GM15510 (cell line): ENCODE measurements around the gene PROM1.

Experiments
- POLR2A ChIP-seq: IDR thresholded peaks from 3 replicates; pipeline ENCODE4 v1.6.1; 2011; ENCODE audit warnings: borderline replicate concordance; ENCODE audit not compliant: insufficient read length; ENCODE audit errors: extremely low read depth

Gene PROM1

DNA sequence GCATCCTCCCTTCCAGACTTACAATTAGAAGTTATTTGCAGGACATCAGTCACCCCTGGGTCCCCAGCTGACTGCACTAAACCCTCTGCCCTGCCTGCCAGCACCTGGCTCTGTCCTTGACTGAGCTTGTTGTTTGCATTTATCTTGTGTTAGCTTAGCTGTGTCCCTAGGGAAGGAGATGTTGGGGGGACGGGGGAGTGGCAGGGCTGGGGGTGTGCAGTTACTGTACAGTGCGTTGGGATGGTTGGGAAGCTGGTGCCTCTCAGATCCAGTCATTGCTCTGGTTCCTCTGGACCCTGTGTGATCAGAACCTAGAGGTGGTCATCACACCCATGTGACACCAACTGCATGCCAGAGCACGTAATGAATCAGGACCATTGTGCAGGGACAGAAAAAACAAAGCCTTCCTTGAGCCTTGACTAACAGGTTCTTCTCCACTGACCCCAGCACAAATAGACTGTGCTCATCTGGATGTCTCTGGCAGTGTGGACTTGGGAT is 32.7 kb upstream of the PROM1 start:
- no peak for TF ChIP-seq POLR2A

DNA sequence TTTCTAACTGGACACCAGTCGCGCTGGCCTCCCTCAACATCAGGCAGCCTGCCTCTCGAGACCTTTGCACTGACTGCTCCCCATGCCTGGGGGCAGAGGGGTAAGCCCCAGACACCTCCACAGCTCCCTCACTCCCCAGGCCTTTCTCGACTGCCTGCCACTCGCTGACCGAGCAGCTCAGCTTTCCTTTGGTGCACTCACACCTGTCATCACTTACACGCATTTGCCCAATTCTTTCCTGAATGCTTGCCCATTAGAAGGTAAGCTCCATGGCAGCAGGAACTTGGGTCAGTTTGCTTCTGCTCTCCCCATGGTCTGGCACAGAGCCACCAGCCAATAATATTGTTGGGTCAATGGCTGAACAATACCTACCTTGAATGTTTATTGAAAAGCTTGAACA is 32.2 kb upstream of the PROM1 start:
- TF ChIP-seq POLR2A: no peak

DNA sequence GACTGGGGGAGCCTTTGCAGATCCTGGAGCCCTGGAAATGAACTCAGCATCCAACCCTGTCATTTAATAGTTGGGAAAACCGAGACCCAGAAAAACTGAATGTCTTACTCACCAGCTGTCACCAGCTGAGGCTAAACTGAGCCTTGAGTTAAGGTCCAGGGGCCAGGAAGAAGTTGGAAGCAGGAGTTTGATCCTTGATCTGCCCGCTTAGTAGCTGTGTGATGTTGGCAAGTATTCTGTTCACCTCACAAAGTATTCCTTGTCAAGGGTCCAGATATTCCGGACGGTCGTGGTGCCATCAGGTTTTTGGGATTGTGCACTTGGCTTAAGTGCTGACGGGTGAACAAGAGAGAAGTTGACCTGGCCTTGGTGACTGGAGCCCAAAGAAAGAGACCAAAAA is 30.7 kb upstream of the PROM1 start:
- no peak for TF ChIP-seq POLR2A

DNA sequence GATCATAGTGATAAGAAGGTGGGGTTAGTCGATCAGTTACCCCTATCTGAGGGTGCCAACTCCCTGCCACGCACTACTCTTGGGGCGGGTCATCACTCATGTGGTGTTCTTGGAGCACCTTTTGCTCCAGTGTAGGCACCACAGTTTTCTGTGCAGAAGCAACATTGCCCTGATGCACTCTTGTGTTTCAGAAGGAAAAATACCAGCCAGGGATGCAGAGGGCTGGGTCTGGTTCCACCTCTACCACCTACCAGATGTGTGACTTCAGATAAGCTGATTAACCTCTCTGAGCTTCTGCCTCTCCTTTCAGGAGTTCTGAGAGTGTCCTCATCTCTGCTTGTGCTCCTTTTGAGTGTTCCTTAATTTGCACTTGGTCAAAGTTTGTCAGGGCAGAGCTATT is 29.9 kb upstream of the PROM1 start:
- TF ChIP-seq POLR2A: no peak

DNA sequence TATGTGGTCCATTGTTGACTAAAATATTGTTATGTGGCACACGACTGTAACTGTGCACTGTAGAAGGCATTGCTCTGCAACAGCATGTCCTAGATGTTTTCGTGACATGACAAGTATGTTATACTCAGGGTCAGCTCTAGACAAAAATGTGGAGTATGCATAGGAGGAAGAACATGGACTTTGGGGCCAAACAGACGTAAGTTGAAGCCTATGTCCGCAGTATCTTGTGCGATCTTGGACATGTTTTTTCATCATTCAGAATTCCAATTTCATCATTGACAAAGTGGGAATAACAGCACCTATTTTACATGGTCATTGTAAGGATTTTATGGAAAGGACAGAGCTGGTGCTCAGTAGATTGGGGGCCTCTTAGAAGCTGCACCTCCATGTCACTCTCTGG is 27.7 kb upstream of the PROM1 start:
- TF ChIP-seq POLR2A: no peak

DNA sequence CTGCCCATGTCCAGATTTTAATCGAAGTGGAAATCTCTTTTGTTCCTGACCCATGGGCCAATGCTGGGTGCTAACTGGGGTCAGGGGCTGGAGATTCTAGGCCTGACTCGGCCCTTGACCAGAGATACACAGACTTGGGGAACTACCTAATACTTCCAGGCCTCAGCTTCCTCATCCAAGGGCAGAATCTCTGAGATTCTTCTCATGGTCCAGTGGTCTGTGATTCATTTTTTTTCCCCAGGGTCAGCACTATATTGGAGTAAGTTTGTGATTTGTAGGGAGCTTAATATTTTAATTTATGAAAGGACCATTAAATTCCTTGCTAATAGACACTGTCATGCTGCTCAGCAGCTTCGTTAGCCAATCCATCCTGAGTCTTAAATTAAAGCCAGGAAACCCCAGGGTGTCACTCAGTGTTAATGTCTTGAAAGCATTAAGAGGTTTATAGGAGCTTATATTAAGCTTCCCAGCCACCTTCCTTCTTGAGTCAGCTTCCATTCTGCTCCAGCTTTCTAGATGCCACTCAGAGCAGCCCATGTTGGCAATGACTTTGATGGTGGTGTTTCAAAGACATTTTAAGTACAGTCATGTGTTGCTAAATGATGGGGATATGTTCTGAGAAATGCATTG is 27.0 kb upstream of the PROM1 start:
- TF ChIP-seq POLR2A: no peak

DNA sequence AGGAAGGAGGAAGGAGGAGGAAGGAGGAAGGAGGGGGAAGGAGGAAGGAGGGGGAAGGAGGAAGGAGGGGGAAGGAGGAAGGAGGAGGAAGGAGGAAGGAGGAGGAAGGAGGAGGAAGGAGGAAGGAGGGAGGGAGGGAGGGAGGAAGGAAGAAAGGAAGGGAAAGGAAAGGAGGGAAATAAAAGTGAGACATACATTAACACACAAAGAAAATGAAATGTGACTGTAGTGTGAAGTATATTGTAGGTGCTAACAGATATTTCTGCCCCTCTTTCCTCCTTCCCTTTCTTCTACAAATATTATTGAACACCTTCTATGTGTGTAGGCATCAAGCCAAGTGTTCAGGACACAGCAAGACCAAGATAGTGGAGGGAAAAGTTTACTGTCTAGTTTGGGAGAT is 26.4 kb upstream of the PROM1 start:
- no peak for TF ChIP-seq POLR2A

DNA sequence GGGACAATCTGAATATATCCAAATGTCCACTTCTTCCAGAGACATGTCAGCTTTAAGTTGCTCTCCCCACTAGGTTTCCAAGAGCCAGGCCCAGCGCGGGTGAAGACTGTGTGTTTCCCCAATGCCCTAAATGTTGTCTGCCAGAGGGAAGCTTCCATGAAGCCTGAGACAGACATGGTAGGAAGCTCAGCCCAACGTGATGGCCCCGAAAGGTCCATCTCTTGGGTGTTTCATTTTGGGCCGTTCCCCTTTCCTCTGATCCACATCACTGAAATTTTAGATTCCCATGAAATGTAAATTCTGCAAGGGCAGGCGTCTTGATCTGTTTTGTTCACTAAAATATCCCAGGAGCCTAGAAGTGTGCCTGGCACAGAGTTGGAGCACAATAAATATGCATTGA is 25.4 kb upstream of the PROM1 start:
- no peak for TF ChIP-seq POLR2A

DNA sequence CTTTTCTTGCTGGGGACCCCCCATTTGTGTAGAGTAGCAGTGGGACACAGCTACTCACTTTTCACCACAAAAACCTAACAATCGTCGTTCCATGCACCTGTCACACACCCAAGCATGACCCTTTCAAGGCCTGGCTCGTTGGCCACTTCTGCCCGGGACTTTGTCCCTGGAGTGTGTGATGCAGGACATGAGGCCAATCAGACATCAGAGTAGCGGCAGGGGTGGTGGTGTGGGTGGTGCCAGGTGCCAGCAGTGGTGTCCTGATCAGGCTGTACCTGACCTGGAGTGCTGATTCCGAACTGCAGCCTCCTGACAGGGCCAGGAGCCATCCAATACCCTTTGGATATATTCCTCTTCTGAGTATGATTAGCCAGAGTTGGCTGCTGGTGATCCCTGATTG is 23.1 kb upstream of the PROM1 start:
- no peak for TF ChIP-seq POLR2A

DNA sequence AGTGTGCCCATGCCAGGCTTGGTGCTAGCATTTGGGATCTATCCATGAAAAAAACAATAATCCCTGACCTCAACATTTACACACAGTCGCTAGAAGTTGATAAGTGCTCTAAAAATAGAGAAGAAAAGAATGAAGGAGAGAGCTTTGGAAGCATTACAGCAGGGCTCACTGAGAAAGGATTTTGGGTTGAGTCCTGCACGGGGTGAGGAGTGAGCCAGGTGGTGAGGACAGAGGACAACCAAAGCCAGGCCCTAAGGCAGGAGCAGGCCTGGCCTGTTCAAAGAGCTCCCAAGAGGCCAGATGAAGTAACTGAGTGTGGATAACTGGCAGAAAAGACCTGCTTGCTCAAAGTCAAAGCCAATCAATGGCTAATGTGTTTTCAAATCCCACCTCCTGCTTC is 20.7 kb upstream of the PROM1 start:
- no peak for TF ChIP-seq POLR2A

DNA sequence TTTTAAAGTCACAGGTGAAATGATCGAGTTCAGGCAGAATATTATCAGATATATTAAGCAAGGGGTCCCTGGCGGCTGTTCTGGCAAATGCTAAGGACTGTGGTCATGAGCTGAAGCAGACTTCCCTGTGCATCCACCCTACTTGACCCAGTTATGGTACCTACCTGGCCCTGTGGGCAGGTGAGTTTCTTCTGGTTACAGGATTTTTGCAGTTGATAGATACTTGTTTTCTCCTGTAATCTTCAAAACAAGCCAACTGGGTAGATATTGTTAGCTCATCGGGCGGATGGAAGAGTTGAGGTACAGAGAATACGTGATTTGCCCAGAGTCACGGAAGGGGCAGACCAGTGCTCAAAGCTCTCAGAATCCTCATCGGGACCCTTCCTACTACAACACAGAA is 18.5 kb upstream of the PROM1 start:
- no peak for TF ChIP-seq POLR2A

DNA sequence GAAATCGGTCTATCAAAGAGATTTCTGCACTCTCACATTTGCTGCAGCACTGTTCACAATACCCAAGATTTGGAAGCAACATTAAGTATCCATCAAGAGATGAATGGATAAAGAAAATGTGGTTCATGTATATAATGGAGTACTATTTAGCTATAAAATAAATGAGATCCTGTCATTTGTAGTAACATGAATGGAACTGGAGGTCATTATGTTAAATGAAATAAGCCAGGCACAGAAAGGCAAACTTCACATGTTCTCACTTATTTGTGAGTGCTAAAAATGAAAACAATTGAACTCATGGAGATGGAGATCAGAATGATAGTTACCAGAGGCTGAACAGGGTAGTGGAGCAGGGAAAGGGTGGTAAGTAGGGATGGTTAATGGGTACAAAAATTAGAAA is 17.0 kb upstream of the PROM1 start:
- TF ChIP-seq POLR2A: no peak

DNA sequence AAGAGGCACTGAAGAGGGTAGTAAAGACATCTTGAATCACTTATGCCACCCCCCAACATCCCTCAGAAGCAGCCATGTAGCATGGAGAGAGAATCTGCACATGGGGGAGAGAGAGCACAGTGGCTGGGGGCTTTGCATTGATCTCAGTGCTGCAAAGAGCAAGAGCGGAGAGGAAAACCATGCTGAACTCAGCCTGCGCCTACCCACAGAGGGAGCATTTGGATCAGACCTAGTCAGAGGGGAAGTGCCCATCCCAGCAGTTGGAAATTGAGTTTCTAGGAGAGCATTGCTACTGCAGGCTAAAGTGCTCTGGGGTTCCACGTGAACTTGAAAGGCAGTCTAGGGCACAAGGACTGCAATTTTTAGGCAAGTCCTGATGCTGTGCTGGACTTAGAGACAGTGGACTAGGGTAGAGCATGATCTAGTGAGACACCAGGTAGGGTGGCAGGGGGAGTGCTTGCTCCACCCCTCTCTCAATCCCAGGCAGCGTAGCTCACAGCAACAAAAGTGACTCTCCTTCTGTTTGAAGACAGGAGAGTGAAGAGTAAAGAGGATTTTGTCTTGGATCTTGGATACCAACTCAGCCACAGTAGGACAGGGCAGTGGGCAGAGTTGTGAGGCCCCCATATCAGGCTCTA is 9.0 kb upstream of the PROM1 start:
- TF ChIP-seq POLR2A: no peak

DNA sequence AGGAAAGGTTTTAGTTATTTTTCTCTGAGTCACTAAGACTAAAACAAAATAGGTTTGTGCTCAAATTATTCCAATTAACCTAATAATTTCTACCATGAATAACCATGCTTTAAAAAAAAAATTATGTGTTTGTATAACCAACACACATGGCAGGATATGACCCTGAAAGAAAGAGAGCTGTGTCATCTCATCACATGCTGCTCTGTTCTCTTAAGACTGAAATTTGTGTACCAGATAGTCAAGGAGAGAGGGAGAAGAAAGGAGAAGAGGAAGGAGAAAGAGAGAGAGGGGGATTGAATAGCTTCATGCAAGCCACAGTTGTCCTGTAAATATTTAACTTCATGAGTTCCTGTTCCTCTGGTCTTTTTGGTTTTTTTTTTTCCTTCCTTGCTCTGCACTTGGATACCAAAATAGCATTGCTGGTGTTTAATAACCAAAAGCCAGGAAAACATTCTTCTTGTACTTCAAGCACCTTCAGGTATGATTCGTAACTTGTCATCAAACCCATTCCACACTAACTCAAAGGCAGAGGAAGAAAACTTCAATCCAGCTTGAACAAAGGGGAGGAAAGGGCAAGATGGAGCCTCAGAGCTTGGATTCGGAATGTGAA is 6.4 kb upstream of the PROM1 start:
- TF ChIP-seq POLR2A: no peak

DNA sequence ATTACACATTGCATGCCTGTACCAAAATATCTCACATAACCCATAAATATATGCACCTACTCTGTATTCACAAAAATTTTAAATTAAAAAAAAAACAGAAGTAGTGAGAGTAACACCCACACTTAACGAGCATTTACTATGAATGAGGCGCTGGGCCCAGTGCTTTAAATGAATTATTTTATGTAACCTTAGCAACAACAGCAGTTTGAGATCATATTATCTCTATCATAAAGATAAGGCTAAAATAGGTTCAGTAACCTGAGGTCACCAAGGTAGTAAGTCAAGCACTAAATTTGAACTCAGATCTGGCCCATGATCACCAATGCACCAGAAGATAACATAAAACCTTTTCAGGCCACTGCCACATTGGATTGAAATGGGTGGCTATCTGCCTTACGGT is 5.3 kb upstream of the PROM1 start:
- no peak for TF ChIP-seq POLR2A

DNA sequence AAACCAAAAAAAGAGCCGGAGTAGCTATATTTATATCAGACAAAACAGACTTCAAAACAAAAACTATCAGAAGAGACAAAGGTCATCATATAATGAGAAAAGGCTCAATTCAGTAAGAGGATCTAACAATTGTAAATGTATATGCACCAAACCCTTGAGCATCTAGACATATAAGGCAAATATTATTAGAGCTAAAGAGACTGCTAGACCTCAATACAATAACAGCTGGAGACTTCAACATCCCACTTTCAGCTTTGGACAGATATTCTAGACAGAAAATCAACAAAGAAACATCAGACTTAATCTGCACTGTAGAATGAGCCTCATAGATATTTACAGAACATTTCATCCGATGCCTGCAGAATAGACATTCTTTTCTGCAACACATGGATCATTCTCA is 4.8 kb upstream of the PROM1 start:
- TF ChIP-seq POLR2A: no peak
